ENCODE data around the gene GDPD4.

GDPD4 gene

GRCh38 chr11:77340501-77340900 is 39.0 kb upstream of the GDPD4 start:
- no peak for TF ChIP-seq CTCF (IDR thresholded peaks at IDR 0.05; ENCODE audit: poor library complexity, severe bottlenecking)
- H3K27ac ChIP-seq (ENCODE audit: poor library complexity, severe bottlenecking), result no peak overlapping the region
- H3K9me3 ChIP-seq (ENCODE audit: severe bottlenecking), result no peaks in the 10 kb centered on the region
- ATAC-seq (ENCODE audit: low read depth), result no peak
- peaks cover 38% of the 10 kb centered on the region for H3K36me3 ChIP-seq (ENCODE audit: low read depth)
- DNase-seq (ENCODE audit: low spot score), result no peak
- no peaks in the 10 kb centered on the region for H3K27me3 ChIP-seq (ENCODE audit: insufficient read depth, poor library complexity, severe bottlenecking)
- no peaks in the 10 kb centered on the region for H3K4me1 ChIP-seq (ENCODE audit: insufficient read depth, poor library complexity, severe bottlenecking)
- no peak overlapping the region for H3K4me3 ChIP-seq (ENCODE audit: severe bottlenecking)

- H3K27ac ChIP-seq (ENCODE audit: poor library complexity, severe bottlenecking), result no peak overlapping the region
- no peaks in the 10 kb centered on the region for H3K27me3 ChIP-seq (ENCODE audit: insufficient read depth, poor library complexity, severe bottlenecking)
- DNase-seq (ENCODE audit: low spot score) (no peak), ATAC-seq (ENCODE audit: low read depth) (no peak)
- no peak for TF ChIP-seq CTCF (IDR thresholded peaks at IDR 0.05; ENCODE audit: poor library complexity, severe bottlenecking)
- H3K9me3 ChIP-seq (ENCODE audit: severe bottlenecking), result no peaks in the 10 kb centered on the region
- H3K4me3 ChIP-seq (ENCODE audit: severe bottlenecking), result no peak overlapping the region
- no peaks in the 10 kb centered on the region for H3K4me1 ChIP-seq (ENCODE audit: insufficient read depth, poor library complexity, severe bottlenecking)
- peaks cover 32% of the 10 kb centered on the region for H3K36me3 ChIP-seq (ENCODE audit: low read depth)
These were observed 30.8 kb upstream of the GDPD4 start for GRCh38 chr11:77332259-77332658.

- Histone ChIP-seq H3K36me3 (ENCODE audit: low read depth) (peaks cover 8% of the 10 kb centered on the region), H3K4me3 (ENCODE audit: severe bottlenecking) (no peak overlapping the region), H3K27ac (ENCODE audit: poor library complexity, severe bottlenecking) (no peak overlapping the region), H3K27me3 (ENCODE audit: insufficient read depth, poor library complexity, severe bottlenecking) (no peaks in the 10 kb centered on the region), H3K4me1 (ENCODE audit: insufficient read depth, poor library complexity, severe bottlenecking) (no peaks in the 10 kb centered on the region), H3K9me3 (ENCODE audit: severe bottlenecking) (no peaks in the 10 kb centered on the region)
- DNase-seq (ENCODE audit: low spot score), result no peak
- TF ChIP-seq CTCF (IDR thresholded peaks at IDR 0.05; ENCODE audit: poor library complexity, severe bottlenecking), result no peak
- no peak for ATAC-seq (ENCODE audit: low read depth)
These were observed 23.7 kb upstream of the GDPD4 start for GRCh38 chr11:77325159-77325558.

GRCh38 chr11:77324508-77324907 is 23.0 kb upstream of the GDPD4 start:
- TF ChIP-seq CTCF (IDR thresholded peaks at IDR 0.05; ENCODE audit: poor library complexity, severe bottlenecking), result no peak
- Histone ChIP-seq H3K27ac (ENCODE audit: poor library complexity, severe bottlenecking) (no peak overlapping the region), H3K36me3 (ENCODE audit: low read depth) (peaks cover 8% of the 10 kb centered on the region), H3K4me3 (ENCODE audit: severe bottlenecking) (no peak overlapping the region), H3K27me3 (ENCODE audit: insufficient read depth, poor library complexity, severe bottlenecking) (no peaks in the 10 kb centered on the region), H3K9me3 (ENCODE audit: severe bottlenecking) (no peaks in the 10 kb centered on the region), H3K4me1 (ENCODE audit: insufficient read depth, poor library complexity, severe bottlenecking) (no peaks in the 10 kb centered on the region)
- ATAC-seq (ENCODE audit: low read depth), result no peak
- no peak for DNase-seq (ENCODE audit: low spot score)

- no peak for TF ChIP-seq CTCF (IDR thresholded peaks at IDR 0.05; ENCODE audit: poor library complexity, severe bottlenecking)
- no peak for DNase-seq (ENCODE audit: low spot score)
- ATAC-seq (ENCODE audit: low read depth), result no peak
These were observed 21.6 kb upstream of the GDPD4 start for GRCh38 chr11:77322926-77323590.

More at GRCh38 chr11:77322926-77323590, 21.6 kb upstream of the GDPD4 start:
- no peaks in the 10 kb centered on the region for H3K27me3 ChIP-seq (ENCODE audit: insufficient read depth, poor library complexity, severe bottlenecking)
- H3K9me3 ChIP-seq (ENCODE audit: severe bottlenecking), result no peaks in the 10 kb centered on the region
- H3K4me3 ChIP-seq (ENCODE audit: severe bottlenecking), result no peak overlapping the region
- no peaks in the 10 kb centered on the region for H3K4me1 ChIP-seq (ENCODE audit: insufficient read depth, poor library complexity, severe bottlenecking)
- H3K36me3 ChIP-seq (ENCODE audit: low read depth), result peaks cover 8% of the 10 kb centered on the region
- H3K27ac ChIP-seq (ENCODE audit: poor library complexity, severe bottlenecking), result no peak overlapping the region

Measured in RWPE2 (cell line).